Mesenchymal stem cell (in vitro differentiated cells and primary cell): ENCODE data around the gene RMND1.
"Not testable (repeated sequence)": the region's sequence is repeated elsewhere in the genome, so short reads cannot be mapped to it uniquely, and the experiment has no call there.

Source experiments
- DNase-seq: peaks from one replicate; pipeline ENCODE4 v3.0.0-alpha.2; 2013
- H2AFZ ChIP-seq: one replicate; pipeline ENCODE4 v1.6.1; 2013; ENCODE audit warnings: low read depth, mild to moderate bottlenecking, control low read depth, inconsistent platforms, low read length, moderate library complexity
- H2AK5ac ChIP-seq: 2 replicates; pipeline ENCODE4 v1.6.1; 2013; ENCODE audit warnings: low read length, moderate library complexity, mild to moderate bottlenecking, inconsistent platforms; ENCODE audit not compliant: severe bottlenecking
- H2BK120ac ChIP-seq: one replicate; pipeline ENCODE4 v1.6.1; 2013; ENCODE audit warnings: low read depth, mild to moderate bottlenecking, inconsistent platforms, low read length, moderate library complexity
- H2BK12ac ChIP-seq, 2 experiments: one replicate each; pipeline ENCODE4 v1.6.1; 2013; ENCODE audit warnings: inconsistent platforms in 2 of 2, low read length in 2 of 2, mild to moderate bottlenecking in 2 of 2, moderate library complexity in 2 of 2, control low read depth in 1 of 2
- H2BK15ac ChIP-seq: one replicate; pipeline ENCODE4 v1.6.1; 2013; ENCODE audit warnings: mild to moderate bottlenecking, low read depth, inconsistent platforms; ENCODE audit not compliant: poor library complexity, severe bottlenecking
- H2BK5ac ChIP-seq: 2 replicates; pipeline ENCODE4 v1.6.1; 2013; ENCODE audit warnings: low read depth, mild to moderate bottlenecking, low read length, control low read depth, inconsistent platforms; ENCODE audit not compliant: poor library complexity, severe bottlenecking
- H3K14ac ChIP-seq, 2 experiments: one replicate each; pipeline ENCODE4 v1.6.1; 2013; ENCODE audit warnings: inconsistent platforms in 2 of 2, low read length in 2 of 2, control low read depth in 1 of 2, mild to moderate bottlenecking in 1 of 2, moderate library complexity in 1 of 2
- H3K18ac ChIP-seq, 2 experiments: one replicate each; pipeline ENCODE4 v1.6.1; 2013; ENCODE audit warnings: inconsistent platforms in 2 of 2, low read length in 2 of 2, control low read depth in 1 of 2, low read depth in 1 of 2, mild to moderate bottlenecking in 1 of 2
- H3K23ac ChIP-seq, 2 experiments: one replicate each; pipeline ENCODE4 v1.6.1; 2013; ENCODE audit warnings: inconsistent platforms in 2 of 2, low read length in 2 of 2, mild to moderate bottlenecking in 2 of 2, moderate library complexity in 2 of 2, control low read depth in 1 of 2
- H3K27ac ChIP-seq: 2 replicates; pipeline ENCODE4 v1.5.1; 2013; ENCODE audit warnings: mild to moderate bottlenecking, moderate library complexity, low read length, control low read depth, inconsistent platforms; ENCODE audit not compliant: poor library complexity, severe bottlenecking
- H3K27me3 ChIP-seq, 2 experiments: 2 replicates each; pipeline versions ENCODE4 v1.6.1 to v1.7.0; 2013; ENCODE audit warnings: low read length in 2 of 2, mild to moderate bottlenecking in 2 of 2, moderate library complexity in 2 of 2, control low read depth in 1 of 2, inconsistent platforms in 1 of 2; ENCODE audit not compliant: control insufficient read depth in 1 of 2, insufficient read depth in 1 of 2
- H3K36me3 ChIP-seq, 2 experiments: 2 replicates each; pipeline versions ENCODE4 v1.6.1 to v1.7.0; 2013; ENCODE audit warnings: low read length in 2 of 2, control low read depth in 1 of 2, inconsistent platforms in 1 of 2, low read depth in 1 of 2, mild to moderate bottlenecking in 1 of 2; ENCODE audit not compliant: insufficient read depth in 2 of 2, control insufficient read depth in 1 of 2
- H3K4ac ChIP-seq, 2 experiments: one replicate each; pipeline ENCODE4 v1.6.1; 2013; ENCODE audit warnings: inconsistent platforms in 2 of 2, low read length in 2 of 2, mild to moderate bottlenecking in 2 of 2, moderate library complexity in 2 of 2, control low read depth in 1 of 2, low read depth in 1 of 2
- H3K4me1 ChIP-seq: 2 replicates; pipeline ENCODE4 v1.6.1; 2013; ENCODE audit warnings: low read depth, low read length, control low read depth; ENCODE audit not compliant: control insufficient read depth, insufficient read depth
- H3K4me2 ChIP-seq: 2 replicates; pipeline ENCODE4 v1.6.1; 2013; ENCODE audit warnings: low read length, mild to moderate bottlenecking, inconsistent platforms; ENCODE audit not compliant: poor library complexity, severe bottlenecking
- H3K4me3 ChIP-seq, 2 experiments: 2 replicates each; pipeline versions ENCODE4 v1.5.1 to v1.7.0; 2013; ENCODE audit warnings: low read length in 2 of 2, mild to moderate bottlenecking in 2 of 2, control low read depth in 1 of 2, low read depth in 1 of 2; ENCODE audit not compliant: insufficient read depth in 1 of 2
- H3K79me1 ChIP-seq: replicated peaks from 2 replicates; pipeline ENCODE4 v1.6.1; 2013; ENCODE audit warnings: mild to moderate bottlenecking, control low read depth, low read length, inconsistent platforms; ENCODE audit not compliant: poor library complexity, severe bottlenecking
- H3K9ac ChIP-seq: 2 replicates; pipeline ENCODE4 v1.7.0; 2013; ENCODE audit warnings: mild to moderate bottlenecking, low read length, moderate library complexity
- H3K9me3 ChIP-seq: 2 replicates; pipeline ENCODE4 v1.7.0; 2013; ENCODE audit warnings: mild to moderate bottlenecking, low read length; ENCODE audit not compliant: control insufficient read depth
- H4K8ac ChIP-seq: one replicate; pipeline ENCODE4 v1.6.1; 2013; ENCODE audit warnings: inconsistent platforms, mild to moderate bottlenecking, low read length, moderate library complexity
- H4K91ac ChIP-seq: one replicate; pipeline ENCODE4 v1.6.1; 2013; ENCODE audit warnings: mild to moderate bottlenecking, low read length, inconsistent platforms
- WGBS: methylation state at CpG from one replicate; pipeline ENCODE4 v1.1.7; 2013; ENCODE audit warnings: mixed read lengths; 5-methylcytosine and 5-hydroxymethylcytosine counted together

RMND1 gene

GRCh38 chr6:151384151-151384550 lies 67.8 kb downstream of the RMND1 start:
- WGBS, result 87% methylated on average over 5 of the region's 5 CpGs
- DNase-seq, result no peak
- Histone ChIP-seq H4K91ac (no peak overlapping the region), H3K27ac (no peak overlapping the region), H3K9ac (no peak overlapping the region), H2BK15ac (no peak overlapping the region), H3K18ac (no peak overlapping the region), H3K9me3 (no peaks in the 10 kb centered on the region), H3K4me3 (no peak overlapping the region), H2AK5ac (no peak overlapping the region), H3K79me1 (peaks cover 32% of the 10 kb centered on the region), H3K4me2 (no peak overlapping the region), H3K4ac (no peak overlapping the region), H2AFZ (no peak overlapping the region), H3K27me3 (no peaks in the 10 kb centered on the region), H3K36me3 (peaks cover 2 to 3% of the 10 kb centered on the region in 2 experiments), H3K14ac (no peak overlapping the region), H3K23ac (no peak overlapping the region), H4K8ac (no peak overlapping the region), H2BK5ac (no peak overlapping the region), H2BK12ac (no peak overlapping the region), H2BK120ac (no peak overlapping the region), H3K4me1 (peaks cover 7% of the 10 kb centered on the region)

DNA sequence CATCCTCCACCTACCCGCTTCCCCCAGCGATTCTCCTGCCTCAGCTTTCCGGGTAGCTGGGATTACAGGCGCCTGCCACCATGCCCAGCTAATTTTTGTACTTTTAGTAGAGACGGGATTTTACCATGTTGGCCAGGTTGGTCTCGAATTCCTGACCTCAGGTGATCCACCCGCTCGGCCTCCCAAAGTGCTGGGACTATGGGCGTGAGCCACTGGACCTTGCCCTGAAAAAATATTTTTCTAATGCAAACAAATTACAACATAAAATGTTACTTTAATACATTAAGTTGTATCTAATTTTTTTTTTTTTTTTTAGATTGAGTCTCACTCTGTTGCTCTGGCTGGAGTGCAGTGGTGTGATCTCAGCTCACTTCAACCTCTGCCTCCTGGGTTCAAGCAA lies 69.3 kb downstream of the RMND1 start:
- H3K36me3 ChIP-seq, H3K4me2 ChIP-seq, H3K4ac ChIP-seq, H3K4me1 ChIP-seq, H3K9ac ChIP-seq, H2AK5ac ChIP-seq, H2BK12ac ChIP-seq, DNase-seq, H3K9me3 ChIP-seq, H2BK15ac ChIP-seq, H3K23ac ChIP-seq, H3K4me3 ChIP-seq, H2BK120ac ChIP-seq, H3K27me3 ChIP-seq, H3K18ac ChIP-seq, H4K8ac ChIP-seq, H2AFZ ChIP-seq, H2BK5ac ChIP-seq, H3K27ac ChIP-seq, H4K91ac ChIP-seq, H3K14ac ChIP-seq: not testable (repeated sequence)
- H3K79me1 ChIP-seq, result peaks cover 32% of the 10 kb centered on the region
- 99% methylated on average over 8 of the region's 9 CpGs for WGBS

DNA sequence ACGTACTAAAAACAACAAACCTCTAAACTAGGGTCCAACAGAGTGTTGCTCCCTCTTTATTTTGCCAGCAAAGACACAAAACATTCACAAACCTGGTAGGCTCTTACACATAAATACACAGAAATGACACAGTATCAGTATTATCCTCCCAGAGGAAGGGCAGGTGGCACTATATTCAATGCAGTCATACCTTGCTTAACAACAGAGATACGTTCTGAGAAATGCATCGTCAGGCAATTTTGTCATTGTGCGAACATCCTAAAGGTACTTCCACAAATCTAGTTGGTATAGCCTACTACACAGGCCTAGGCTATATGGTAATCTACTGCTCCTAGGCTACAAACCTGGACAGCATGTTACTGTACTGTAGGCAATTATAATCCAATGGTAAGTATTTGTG lies 70.2 kb downstream of the RMND1 start:
- no peak overlapping the region for H3K14ac ChIP-seq

DNA sequence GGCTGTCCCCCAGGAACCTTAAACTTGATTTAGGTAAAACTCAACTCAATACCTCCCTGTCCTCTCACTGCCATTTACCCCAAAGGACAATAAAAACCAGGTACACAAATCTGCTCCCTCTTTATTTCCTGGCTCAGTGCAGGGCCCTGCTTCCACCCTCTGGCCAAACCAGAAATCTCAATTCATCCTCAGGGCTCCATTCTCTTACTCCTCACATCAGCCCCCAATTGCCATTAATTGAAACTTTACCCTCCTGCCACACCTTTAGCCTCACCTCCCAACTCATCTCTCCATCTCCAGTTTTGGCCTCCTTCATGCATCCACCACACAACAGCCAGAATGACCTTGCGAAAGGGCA lies 71.1 kb downstream of the RMND1 start:
- no peak overlapping the region for H3K18ac ChIP-seq
- no peaks in the 10 kb centered on the region for H3K4me1 ChIP-seq
- peaks cover 0 to 3% of the 10 kb centered on the region in 2 experiments for H3K36me3 ChIP-seq
- H4K91ac ChIP-seq, result no peak overlapping the region
- no peak overlapping the region for H2AFZ ChIP-seq
- H3K4me2 ChIP-seq, result no peak overlapping the region
- H3K23ac ChIP-seq, result no peak overlapping the region
- H4K8ac ChIP-seq, result no peak overlapping the region
- H3K14ac ChIP-seq, result no peak overlapping the region
- no peak overlapping the region for H2BK5ac ChIP-seq
- no peak overlapping the region for H2AK5ac ChIP-seq
- peak overlapping the region in 1 of 2 experiments; percentile 46 for H3K4ac ChIP-seq
- peaks cover 30% of the 10 kb centered on the region for H3K79me1 ChIP-seq
- no peak overlapping the region for H3K27ac ChIP-seq
- H3K27me3 ChIP-seq, result no peaks in the 10 kb centered on the region
- peak overlapping the region; percentile 67 for H3K9ac ChIP-seq
- DNase-seq, result no peak
- no peak overlapping the region for H2BK120ac ChIP-seq
- H2BK15ac ChIP-seq, result no peak overlapping the region
- WGBS, result 100% methylated on average over 1 of the region's 1 CpG
- no peaks in the 10 kb centered on the region for H3K9me3 ChIP-seq
- peak overlapping the region in 1 of 2 experiments; percentile 53 for H3K4me3 ChIP-seq
- no peak overlapping the region for H2BK12ac ChIP-seq

More for the DNA sequence above, 70.2 kb downstream of the RMND1 start:
- H3K9ac ChIP-seq, result no peak overlapping the region
- no peak overlapping the region for H4K91ac ChIP-seq
- no peak overlapping the region for H2AFZ ChIP-seq
- no peak overlapping the region for H2BK5ac ChIP-seq
- no peak overlapping the region for H3K4me2 ChIP-seq
- no peak overlapping the region for H2BK15ac ChIP-seq
- no peak overlapping the region for H3K4me3 ChIP-seq
- no peak overlapping the region for H4K8ac ChIP-seq
- peak overlapping the region in 1 of 2 experiments; percentile 12 for H3K18ac ChIP-seq
- H3K27me3 ChIP-seq, result no peaks in the 10 kb centered on the region
- no peak overlapping the region for H3K27ac ChIP-seq
- H3K4ac ChIP-seq, result no peak overlapping the region
- peaks cover 2% of the 10 kb centered on the region for H3K4me1 ChIP-seq
- peaks cover 2 to 3% of the 10 kb centered on the region in 2 experiments for H3K36me3 ChIP-seq
- DNase-seq, result no peak
- no peak overlapping the region for H2AK5ac ChIP-seq
- H2BK12ac ChIP-seq, result no peak overlapping the region
- no peaks in the 10 kb centered on the region for H3K9me3 ChIP-seq
- no peak overlapping the region for H2BK120ac ChIP-seq
- H3K79me1 ChIP-seq, result peaks cover 34% of the 10 kb centered on the region
- 94% methylated on average over 4 of the region's 4 CpGs for WGBS
- no peak overlapping the region for H3K23ac ChIP-seq
